GM10266 (cell line): ENCODE measurements around the gene MYLK4.

Source experiments
- DNase-seq: peaks from one replicate; pipeline ENCODE4 v3.0.0; 2012; ENCODE audit errors: extremely low spot score
- CTCF ChIP-seq: IDR thresholded peaks from 2 replicates; pipeline ENCODE4 v1.5.1; 2012; ENCODE audit warnings: mild to moderate bottlenecking, low read depth; ENCODE audit not compliant: control insufficient read depth, insufficient read depth; ENCODE audit errors: missing control alignments

The MYLK4 gene

GRCh38 chr6:2755456-2755855 lies 4.7 kb upstream of the MYLK4 start:
- TF ChIP-seq CTCF: no peak

GRCh38 chr6:2754911-2755310 lies 4.2 kb upstream of the MYLK4 start:
- no peak for TF ChIP-seq CTCF
- DNase-seq: no peak

More at GRCh38 chr6:2755456-2755855, 4.7 kb upstream of the MYLK4 start:
- DNase-seq: no peak

- DNase-seq: no peak
- no peak for TF ChIP-seq CTCF
Observed at GRCh38 chr6:2754393-2754792, 3.7 kb upstream of the MYLK4 start.

- no peak for DNase-seq
- TF ChIP-seq CTCF: no peak
Observed at GRCh38 chr6:2753743-2754142, 3.0 kb upstream of the MYLK4 start.

GRCh38 chr6:2753110-2753489 lies 2.4 kb upstream of the MYLK4 start:
- DNase-seq: no peak
- no peak for TF ChIP-seq CTCF

GRCh38 chr6:2752477-2753109 lies 1.9 kb upstream of the MYLK4 start:
- no peak for TF ChIP-seq CTCF
- DNase-seq: no peak

GRCh38 chr6:2751871-2752270 lies 1.1 kb upstream of the MYLK4 start:
- no peak for TF ChIP-seq CTCF
- DNase-seq: no peak
